GM21723 (cell line): ENCODE measurements around the gene DNAH2.
"Not testable (repeated sequence)": the region's sequence is repeated elsewhere in the genome, so short reads cannot be mapped to it uniquely, and the experiment has no call there.

ENCODE experiments used
- ATAC-seq: cut with Tn5 transposase; IDR thresholded peaks from one replicate; pipeline ENCODE4 v1.9.1; 2021; ENCODE audit warnings: mild to moderate bottlenecking, moderate library complexity; ENCODE audit not compliant: unreplicated experiment

DNAH2 gene

DNA sequence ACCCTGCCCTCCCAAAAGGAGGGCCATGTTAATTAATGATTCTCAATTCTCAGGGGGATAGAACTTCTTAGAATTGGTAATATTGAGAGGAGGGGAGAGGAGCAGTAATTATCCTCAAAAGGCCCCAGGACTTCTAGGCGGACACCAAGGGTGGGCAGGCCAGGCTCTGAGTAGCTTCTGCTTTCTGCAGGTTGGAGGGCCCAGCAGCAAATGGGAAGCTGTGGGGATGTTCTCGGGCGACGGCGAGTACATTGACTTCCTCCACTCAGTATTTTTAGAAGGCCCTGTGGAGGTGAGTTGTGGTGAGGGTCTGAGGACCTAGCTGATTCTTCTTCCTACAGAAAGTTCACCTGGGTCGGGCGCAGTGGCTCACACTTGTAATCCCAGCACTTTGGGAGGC, 57.5 kb downstream of the DNAH2 start:
- ATAC-seq, result no peak

DNA sequence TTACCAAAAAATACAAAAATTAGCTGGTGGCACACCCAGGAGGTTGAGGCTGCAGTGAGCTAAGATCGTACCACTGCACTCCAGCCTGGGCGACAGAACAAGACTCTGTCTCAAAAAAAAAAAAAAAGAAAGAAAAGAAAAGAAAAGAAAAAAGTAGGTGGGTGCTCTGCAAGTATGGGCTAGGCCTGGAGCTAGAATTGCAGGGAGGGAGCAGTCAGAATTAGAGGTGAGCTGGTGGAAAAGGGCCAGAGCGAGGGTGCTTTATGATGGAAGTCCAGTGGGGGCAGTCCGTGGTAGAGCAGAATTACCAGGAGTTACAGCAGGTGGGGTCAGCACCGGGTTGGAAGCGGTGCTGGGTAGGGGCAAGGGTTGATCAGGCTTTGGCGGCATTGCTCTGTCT, 59.5 kb downstream of the DNAH2 start:
- ATAC-seq, result no peak

DNA sequence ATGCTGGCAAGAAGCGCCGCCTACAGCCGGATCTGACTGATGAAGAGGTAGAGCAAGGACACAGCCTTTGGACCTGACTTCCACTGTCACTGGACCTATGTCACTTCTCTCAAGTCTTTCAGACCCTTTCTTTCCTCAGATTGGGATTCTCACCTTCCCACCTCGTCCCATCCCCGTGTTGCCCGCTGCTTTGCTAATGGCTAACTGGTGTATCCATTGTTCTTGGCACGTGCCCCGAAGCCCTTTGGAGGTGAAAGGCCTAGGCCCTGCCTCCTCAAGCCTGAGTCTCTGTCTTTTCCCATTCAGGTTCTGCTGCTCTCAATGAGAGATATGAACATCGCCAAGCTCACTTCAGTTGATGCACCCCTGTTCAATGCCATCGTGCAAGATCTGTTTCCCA, 63.2 kb downstream of the DNAH2 start:
- no peak for ATAC-seq

DNA sequence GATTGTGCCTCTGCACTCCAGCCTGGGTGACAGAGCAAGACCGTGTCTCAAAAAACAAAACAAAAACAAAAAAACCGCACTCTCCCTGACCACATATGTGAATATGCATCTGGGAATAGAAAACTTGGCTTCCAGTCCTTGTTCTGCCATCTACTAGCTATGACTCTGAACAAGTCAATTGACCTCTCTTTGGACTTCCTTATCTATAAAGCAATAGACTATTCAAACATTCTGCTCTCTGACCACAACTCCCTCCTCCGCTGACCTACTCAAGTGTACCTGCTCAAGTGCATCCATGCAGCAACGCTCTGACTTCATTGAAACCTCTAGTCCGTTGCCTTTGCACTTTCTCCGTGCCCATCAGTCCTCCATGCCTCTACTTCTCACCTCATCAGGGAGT, 63.9 kb downstream of the DNAH2 start:
- no peak for ATAC-seq

DNA sequence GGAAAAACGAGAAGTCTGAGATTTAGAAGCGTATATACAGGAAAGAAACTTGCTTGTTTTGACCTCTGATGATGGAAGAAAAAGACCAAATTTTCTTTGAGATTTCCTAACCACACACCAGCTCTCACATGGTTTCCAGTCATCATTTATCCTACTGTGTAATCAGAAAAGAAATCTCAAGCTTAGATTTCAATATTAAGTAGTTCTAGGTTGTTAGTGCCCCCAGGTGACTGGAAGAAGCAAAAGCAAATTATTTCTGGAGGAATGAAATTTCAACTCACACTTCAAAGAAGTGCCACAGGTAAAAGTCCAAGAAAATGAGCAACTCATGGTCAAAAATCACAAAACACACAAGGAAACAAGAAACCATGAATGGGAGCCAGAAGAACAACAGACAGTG, 64.7 kb downstream of the DNAH2 start:
- no peak for ATAC-seq

DNA sequence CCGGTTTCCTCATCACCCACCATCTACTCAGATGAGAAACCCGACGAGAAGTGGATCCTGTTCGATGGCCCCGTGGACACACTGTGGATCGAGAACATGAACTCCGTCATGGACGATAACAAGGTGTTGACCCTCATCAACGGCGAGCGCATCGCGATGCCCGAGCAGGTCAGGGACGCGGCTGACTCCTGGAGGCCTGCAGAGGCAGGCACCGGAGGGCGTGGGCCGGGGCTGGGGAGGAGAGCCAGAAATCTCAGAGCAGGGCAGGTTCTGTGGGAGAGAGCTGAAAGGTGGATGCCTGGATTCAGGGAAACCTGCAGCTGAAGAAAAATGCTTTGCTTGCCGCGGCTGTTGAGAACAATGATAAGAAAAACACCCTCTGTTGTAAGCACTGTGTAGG, 69.3 kb downstream of the DNAH2 start:
- no peak for ATAC-seq

DNA sequence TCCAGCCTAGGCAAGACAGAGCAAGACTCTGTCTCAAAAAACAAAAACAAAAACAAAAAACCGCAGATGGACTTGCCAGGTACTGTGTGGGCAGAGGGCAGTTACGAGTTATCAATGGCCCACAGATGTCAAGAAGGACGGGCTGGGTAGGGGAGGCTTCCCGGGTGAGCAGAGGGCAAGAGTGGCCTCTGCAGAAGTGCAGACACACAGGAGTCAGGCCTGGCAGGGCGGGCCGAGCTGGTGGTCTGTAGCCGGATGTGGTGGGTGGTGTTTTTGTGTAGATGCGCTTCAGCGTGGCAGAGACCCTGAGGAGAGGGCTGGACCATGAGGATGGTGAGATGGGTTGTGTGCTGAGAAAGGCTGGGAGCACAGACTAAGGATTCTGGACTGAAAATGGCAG, 71.6 kb downstream of the DNAH2 start:
- no peak for ATAC-seq

DNA sequence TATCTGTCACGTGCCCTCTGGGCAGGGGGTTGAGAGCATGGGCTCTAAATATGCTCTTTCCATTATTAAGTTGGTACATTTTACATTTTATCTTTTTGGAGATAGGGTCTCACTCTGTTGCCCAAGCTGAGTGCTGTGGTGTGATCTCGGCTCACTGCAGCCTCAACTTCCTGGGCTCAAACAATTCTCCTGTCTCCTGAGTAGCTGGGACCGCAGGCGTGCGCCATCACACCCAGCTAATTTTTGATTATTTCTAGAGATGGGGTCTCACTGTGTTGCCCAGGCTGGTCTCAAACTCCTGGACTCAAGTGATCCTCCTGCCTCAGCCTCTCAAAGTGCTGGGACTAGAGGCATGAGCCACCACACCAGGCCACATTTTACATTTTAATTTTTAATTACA, 72.6 kb downstream of the DNAH2 start:
- no peak for ATAC-seq

DNA sequence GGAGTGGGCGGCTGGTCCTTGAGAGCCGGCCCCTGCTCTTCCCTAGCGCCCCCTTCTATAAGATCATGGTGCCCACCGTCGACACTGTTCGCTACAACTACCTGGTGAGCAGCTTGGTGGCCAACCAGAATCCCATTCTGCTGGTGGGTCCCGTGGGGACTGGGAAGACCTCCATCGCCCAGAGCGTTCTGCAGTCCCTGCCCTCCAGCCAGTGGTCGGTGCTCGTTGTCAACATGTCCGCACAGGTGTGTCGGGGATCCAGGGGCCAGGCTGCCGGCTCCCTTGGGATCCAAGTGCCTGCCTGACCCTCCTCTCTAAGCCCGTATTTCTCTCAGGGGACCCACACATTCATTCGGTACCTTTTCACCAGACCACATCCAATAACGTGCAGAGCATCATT, 75.1 kb downstream of the DNAH2 start:
- no peak for ATAC-seq

DNA sequence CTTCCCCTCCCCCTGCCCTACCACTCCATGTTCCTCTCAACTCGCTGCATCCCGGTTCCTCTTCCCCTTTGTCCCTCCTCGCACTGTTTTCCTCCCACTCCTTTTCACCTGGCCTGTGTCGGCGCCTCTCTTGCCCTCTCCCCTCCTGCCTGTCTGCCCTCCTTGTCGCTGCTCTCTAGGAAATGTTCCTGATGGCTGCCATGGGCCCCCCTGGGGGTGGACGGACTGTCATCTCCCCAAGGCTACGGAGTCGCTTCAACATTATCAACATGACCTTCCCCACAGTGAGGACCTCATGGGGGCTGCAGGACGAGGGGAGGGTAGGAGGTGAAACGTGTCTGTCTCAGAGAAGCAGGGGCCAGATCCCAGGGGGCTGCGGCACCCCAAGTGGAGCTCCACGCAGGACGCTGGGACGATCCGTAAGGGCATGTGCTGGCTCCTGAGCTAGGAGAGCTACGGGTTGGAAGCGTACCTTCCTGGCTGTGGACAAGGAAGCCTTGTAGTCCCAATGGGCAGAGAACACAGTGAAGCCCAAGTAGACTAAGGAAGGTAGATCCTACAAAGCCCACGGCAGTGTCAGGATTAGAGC, 76.6 kb downstream of the DNAH2 start:
- ATAC-seq, result no peak

DNA sequence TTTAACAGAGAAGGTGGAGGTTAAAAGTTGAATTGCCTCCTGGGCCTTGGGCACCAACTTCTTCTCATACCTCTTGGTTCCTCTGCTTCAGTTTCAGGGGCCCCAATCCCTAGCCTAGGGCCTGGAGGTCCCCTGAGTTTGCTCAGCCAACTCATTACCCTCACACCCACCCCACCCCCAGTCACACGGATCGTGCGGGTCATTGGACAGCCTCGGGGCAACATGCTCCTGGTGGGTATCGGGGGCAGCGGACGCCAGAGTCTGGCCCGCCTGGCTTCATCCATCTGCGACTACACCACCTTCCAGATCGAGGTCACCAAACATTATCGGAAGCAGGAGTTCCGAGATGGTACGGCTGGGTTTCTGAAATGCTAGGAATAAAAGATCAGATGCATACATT, 80.4 kb downstream of the DNAH2 start:
- no peak for ATAC-seq

DNA sequence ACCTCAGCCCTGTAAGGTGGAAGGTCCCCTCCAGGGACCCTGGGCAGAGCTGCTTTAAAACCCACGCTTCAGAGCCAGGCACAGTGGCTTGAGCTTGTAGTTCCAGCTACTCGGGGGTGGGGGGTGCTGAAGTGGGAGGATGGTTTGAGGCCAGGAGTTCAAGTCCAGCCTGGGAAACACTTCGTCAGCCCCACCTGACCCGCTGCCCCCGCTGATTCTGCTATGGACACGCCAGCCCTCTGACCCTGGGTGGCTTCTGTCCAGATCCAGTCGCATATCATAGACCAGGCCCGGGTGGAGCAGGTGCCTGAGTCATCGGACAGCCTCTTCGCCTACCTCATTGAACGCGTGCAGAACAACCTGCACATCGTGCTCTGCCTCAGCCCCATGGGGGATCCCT, 81.3 kb downstream of the DNAH2 start:
- ATAC-seq, result no peak

DNA sequence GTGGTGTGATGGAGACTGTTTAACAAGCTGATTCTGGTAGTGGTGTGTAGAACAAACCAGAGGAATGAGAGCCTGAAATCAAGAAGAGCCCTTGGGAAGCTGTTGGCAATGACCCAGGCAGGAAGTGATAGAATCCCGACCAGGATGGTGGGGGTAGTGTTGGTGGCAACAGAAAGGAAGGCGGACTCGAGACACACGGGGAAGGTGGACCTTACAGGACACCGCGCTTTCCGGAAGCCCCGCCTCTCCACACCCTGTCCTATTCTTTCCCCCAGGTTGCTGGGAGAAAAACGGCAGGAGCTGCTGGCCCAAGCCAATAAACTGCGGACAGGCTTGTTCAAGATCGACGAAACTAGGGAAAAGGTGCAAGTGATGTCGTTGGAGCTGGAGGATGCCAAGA, 86.4 kb downstream of the DNAH2 start:
- ATAC-seq, result no peak

DNA sequence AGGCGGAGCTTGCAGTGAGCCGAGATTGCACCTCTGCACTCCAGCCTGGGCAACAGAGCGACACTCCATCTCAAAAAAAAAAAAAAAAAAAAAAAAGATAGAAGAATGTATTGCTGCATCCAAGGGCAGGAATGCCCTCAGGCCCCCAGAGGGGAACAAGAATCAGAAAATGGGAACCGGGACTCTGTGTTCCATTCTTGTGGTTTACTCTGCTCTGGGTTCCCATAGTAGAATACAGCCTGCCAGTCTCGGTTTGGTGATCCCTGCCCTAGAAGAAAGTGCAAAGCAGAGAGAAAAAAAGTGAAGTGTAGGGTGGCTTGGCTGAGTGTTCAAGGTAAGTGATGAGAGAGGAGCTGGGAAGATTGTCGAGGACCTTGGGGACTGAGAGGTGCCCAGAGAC, 89.0 kb downstream of the DNAH2 start:
- ATAC-seq, result no peak

DNA sequence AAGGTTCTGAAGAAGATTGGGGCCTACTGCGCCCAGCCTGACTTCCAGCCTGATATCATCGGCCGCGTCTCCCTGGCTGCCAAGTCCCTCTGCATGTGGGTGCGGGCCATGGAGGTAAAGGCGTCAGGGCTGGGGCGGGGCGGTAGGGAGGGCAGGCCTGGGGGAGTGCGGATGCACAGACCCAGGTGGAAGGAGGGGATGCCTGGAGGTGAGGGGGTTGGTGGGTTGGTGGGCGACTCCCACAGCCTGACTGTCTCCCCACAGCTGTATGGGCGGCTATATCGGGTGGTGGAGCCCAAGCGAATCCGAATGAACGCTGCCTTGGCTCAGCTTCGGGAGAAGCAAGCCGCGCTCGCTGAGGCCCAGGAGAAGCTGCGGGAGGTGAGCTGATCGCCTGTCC, 89.7 kb downstream of the DNAH2 start:
- ATAC-seq, result no peak

DNA sequence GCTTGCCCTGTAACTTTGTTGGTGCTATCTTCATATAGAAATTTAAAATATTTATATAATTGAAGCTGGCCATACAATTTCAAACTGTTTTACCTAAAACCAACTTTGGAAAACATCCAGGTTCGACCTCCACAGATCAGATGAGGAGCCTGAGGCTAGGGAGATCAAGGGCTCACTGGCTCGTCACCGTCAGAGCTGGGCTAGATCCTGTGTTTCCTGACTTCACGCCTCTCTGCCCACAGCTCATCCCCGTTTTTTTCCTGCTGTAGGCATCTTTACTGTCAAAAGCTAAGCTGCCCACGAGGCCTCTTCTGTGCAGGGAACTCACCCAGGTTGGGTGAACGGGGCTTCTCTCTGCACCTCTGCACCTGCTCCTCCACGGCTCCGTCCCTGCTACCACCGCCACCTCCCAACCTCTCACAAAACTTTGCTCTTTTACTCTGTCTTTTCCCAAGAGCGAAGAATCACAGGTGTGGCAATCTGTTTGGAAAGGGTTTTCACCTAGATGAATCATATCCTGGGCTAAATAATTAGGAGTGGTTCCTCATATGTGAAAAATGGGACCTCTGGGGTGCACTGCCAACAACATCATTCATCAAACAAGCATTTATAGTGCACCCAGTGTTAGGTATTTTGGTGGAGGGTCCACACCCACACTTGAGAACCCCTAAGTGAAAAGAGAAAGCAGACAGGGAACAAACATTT, 91.7 kb downstream of the DNAH2 start:
- no peak for ATAC-seq

DNA sequence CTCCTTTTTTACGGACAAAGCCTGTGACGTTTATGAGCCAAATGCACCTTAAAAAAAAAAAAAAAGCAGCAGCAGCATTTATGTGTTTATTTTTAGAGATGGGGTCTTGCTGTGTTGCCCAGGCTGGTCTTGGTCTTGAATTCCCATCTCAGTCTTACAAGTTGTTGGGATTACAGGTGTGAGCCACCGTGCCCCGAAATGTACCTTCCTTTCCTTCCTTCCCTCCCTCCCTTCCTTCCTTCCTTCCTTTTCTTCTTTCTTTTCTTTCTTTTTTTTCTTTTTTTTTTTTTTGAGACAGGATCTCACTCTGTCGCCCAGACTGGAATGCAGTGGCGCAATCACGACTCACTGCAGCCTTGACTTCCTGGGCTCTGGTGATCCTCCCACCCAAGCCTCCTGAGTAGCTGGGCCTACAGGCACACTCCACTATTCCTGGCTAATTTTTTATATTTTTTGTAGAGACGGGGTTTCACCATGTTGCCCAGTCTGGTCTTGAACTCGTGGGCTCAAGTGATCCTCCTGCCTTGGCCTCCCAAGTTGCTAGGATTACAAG, 92.3 kb downstream of the DNAH2 start:
- ATAC-seq, result not testable (repeated sequence)

DNA sequence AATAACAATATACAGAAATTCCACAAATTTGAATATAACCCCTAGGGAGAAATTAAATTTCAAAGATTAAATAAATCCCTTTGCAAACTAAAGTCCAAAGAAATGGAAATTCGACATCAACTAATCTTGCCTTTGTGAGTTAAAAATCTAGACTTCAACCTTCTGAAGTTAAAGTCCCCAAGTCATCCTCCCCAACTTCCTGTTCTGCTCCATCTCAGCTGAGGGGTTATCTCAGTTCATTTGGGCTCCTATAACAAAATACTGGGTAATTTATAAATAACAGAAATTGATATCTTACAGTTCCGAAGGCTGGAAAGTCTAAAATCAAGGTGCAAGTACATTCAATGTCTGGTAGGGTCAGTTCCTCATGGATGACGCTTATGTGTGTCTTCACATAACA, 93.7 kb downstream of the DNAH2 start:
- no peak for ATAC-seq

DNA sequence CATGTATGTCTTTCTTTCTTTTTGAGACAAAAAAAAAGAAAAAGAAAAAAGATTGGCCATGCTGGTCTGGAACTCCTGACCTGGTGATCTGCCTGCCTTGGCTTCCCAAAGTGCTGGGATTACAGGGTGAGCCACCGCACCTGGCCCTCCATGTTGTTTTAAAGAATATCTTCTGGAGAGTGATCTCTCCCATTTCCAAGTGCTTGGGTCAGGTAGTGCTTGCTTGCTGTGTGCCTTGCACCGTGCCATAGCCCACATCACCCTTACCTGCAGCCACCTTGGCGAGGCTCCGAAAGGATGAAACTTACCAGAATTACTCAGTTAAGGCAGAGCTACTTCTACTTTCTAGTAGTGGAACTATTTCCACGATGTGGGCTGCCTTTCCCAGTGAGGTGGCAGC, 97.4 kb downstream of the DNAH2 start:
- ATAC-seq, result no peak

DNA sequence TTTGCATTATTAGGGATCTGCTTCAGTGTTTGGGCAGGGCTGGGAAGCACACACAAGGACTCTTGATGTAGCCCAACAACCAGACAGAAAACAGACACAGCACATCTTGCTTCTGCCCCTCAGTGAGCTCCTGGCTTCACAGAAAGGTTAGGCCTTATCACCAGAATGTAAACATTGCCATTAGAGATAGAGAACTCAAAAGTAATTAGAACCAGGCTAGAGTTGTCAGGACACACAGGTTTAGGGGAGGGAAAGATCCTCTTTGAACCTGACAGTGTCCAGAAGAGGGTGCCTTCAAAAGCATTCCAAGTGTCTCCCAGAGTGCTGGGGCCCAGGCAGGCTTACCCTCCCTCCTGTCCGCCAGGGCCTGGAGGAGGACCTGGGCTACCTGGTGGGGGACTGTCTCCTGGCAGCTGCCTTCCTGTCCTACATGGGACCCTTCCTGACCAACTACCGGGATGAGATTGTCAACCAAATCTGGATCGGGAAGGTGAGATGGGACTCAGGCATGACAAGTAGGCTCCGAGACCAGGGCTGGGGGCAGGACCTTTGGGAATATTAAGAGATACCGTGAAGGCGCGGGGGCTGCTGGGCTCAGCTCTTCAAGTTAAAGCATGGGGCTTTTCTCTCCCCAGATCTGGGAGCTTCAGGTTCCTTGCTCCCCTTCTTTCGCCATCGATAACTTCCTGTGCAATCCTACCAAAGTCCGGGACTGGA, 99.5 kb downstream of the DNAH2 start:
- ATAC-seq, result no peak

DNA sequence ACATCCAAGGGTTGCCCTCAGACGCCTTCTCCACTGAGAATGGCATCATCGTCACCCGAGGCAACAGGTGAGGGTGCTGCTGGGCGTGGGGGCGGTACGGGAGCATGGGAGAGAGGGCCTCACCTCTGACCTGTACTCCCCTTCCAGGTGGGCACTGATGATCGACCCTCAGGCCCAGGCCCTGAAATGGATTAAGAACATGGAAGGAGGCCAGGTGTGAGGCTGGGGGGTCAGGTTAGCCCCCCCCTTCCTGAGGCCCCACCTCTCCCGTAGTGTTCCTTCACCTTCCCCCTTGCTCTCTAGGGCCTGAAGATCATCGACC, 100.1 kb downstream of the DNAH2 start:
- ATAC-seq, result no peak

DNA sequence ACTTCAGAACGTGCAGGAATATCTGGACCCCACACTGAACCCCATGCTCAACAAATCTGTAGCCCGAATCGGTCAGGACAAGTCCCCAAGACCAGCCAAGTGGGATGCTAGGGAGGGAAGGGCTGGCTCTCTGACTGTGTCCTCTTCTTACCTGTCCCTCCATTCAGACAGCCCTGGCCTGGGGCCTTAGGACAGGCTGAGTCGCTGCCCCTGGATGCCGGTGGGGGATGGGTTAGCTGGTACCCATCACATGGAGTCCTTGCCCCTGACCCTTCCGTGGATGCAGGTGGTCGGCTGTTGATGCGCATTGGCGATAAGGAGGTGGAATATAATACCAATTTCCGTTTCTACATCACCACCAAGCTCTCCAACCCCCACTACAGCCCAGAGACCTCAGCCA, 100.5 kb downstream of the DNAH2 start:
- ATAC-seq, result no peak
